Vagina (tissue), 2 donors: ENCODE data around the gene S100A5. TPM values are rescaled to one million over a fixed set of nuclear protein-coding genes. Genes with fewer than 3 reads are reported as not detected.
"Not testable (repeated sequence)": the region's sequence is repeated elsewhere in the genome, so short reads cannot be mapped to it uniquely, and the experiment has no call there.

Experiments
- DNase-seq, 2 donors: peaks; one replicate each; pipeline ENCODE4 v3.0.0-alpha.2; 2017; ENCODE audit errors: extremely low spot score in 2 of 2
- H3K27ac ChIP-seq: fragments of 200-600 bp; sonication (generic); one replicate; pipeline ENCODE4 v1.5.1; 2019
- H3K27me3 ChIP-seq: fragments of 200-600 bp; sonication (generic); one replicate; pipeline ENCODE4 v1.5.1; 2019
- H3K36me3 ChIP-seq, 2 donors: fragments of 200-600 bp; sonication (generic); one replicate each; pipeline ENCODE4 v1.5.1; 2017 to 2019
- H3K4me1 ChIP-seq: fragments of 200-600 bp; sonication (generic); one replicate; pipeline ENCODE4 v1.5.1; 2019
- H3K4me3 ChIP-seq, 2 donors: fragments of 200-600 bp; sonication (generic); 1 replicate in 1 of 2; 2 replicates in 1 of 2; pipeline ENCODE4 v1.5.1; 2016 to 2019
- H3K9me3 ChIP-seq: fragments of 200-600 bp; sonication (generic); one replicate; pipeline ENCODE4 v1.5.1; 2019
- POLR2A ChIP-seq, 2 donors: fragments of 450-650 bp; IDR thresholded peaks; one replicate each; pipeline ENCODE4 v1.6.1; 2017; ENCODE audit warnings: antibody characterized with exemption in 2 of 2, mild to moderate bottlenecking in 2 of 2, moderate library complexity in 2 of 2
- POLR2AphosphoS5 ChIP-seq, 2 donors: sonication (generic); formaldehyde crosslinking; IDR thresholded peaks; one replicate each; pipeline ENCODE4 v1.9.0; 2017; ENCODE audit warnings: antibody characterized with exemption in 2 of 2, mild to moderate bottlenecking in 2 of 2, low read depth in 1 of 2; ENCODE audit not compliant: insufficient read depth in 1 of 2
- intact Hi-C: fragments of 100-400 bp; cut with DNase I; formaldehyde crosslinking; loops from one replicate; pipeline ENCODE4 v1.15.1; 2023
- total RNA-seq: library from RNA; depleted of rRNA; stranded (reverse); fragments of >200 nt; gene quantifications from one replicate; pipeline ENCODE4 v1.2.3, GENCODE V29; 2016
- TF ChIP-seq, protein P1 (sequence below), 3 experiments: fragments of 450-650 bp in 2 of 3; fragments of 200-600 bp in 1 of 3; sonication (generic) in 1 of 3; IDR thresholded peaks; one replicate each; pipeline ENCODE4 v1.5.1; 2017 to 2019; ENCODE audit warnings: antibody characterized with exemption in 3 of 3, mild to moderate bottlenecking in 2 of 3, moderate library complexity in 2 of 3

S100A5 gene
- total RNA-seq, 1 donor from 2014 or later, result not detected

DNA sequence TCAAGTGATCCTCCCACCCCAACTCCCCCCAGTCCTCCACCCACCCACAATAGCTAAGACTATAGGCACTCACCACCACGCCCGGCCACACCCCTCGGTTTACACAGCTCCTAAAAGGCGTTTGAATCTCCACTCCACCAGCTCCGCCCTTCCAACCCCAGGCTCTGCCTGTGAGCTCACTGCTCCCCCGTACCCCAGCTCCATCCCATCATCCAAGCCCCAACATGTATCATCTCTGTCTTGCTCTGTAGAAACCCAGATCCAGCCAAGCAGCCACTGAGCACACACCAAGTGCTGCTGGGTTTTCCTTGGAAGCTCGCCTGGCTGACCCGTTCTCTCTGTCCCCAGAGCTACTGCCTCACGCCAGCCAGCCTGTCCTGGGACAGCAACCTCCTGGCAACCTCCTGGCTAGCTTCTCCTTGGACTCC is 36.9 kb upstream of the S100A5 start:
- Histone ChIP-seq H3K27me3 (no peaks in the 10 kb centered on the region), H3K9me3 (no peaks in the 10 kb centered on the region), H3K4me1 (peaks cover 22% of the 10 kb centered on the region), H3K27ac (no peak overlapping the region), H3K36me3 (no peaks in the 10 kb centered on the region), H3K4me3 (no peak overlapping the region)
- DNase-seq, result no peak
- TF ChIP-seq POLR2A (IDR thresholded peaks at IDR 0.05), result no peak
- TF ChIP-seq, protein P1, sequence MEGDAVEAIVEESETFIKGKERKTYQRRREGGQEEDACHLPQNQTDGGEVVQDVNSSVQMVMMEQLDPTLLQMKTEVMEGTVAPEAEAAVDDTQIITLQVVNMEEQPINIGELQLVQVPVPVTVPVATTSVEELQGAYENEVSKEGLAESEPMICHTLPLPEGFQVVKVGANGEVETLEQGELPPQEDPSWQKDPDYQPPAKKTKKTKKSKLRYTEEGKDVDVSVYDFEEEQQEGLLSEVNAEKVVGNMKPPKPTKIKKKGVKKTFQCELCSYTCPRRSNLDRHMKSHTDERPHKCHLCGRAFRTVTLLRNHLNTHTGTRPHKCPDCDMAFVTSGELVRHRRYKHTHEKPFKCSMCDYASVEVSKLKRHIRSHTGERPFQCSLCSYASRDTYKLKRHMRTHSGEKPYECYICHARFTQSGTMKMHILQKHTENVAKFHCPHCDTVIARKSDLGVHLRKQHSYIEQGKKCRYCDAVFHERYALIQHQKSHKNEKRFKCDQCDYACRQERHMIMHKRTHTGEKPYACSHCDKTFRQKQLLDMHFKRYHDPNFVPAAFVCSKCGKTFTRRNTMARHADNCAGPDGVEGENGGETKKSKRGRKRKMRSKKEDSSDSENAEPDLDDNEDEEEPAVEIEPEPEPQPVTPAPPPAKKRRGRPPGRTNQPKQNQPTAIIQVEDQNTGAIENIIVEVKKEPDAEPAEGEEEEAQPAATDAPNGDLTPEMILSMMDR (IDR thresholded peaks at IDR 0.05), result no peak
- TF ChIP-seq POLR2AphosphoS5 (IDR thresholded peaks at IDR 0.05; ENCODE audit: insufficient read depth in 1 of 2, low read depth in 1 of 2), result no peak
- intact Hi-C loops, result no loop called here

DNA sequence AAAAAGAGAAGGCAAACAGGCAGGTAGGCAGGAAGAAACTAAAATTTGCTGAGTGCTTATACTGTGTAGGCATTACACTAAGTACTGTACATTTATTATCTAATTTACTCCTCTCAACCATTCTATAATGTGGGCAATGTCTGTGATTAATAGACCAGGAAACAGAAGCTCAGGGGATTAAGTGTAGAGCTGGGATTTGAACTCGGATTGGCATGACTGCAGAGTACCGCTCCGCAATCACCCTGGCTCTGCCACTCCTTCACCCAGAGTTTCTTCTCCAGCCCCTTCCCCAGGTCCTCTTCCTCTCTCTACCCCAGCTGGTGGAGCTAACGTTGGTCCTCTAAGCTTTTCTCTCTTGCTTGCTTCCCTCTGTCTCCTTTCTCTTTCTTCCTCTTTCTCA is 36.4 kb upstream of the S100A5 start:
- Histone ChIP-seq H3K4me3 (no peak overlapping the region), H3K4me1 (peaks cover 22% of the 10 kb centered on the region), H3K36me3 (no peaks in the 10 kb centered on the region), H3K27ac (no peak overlapping the region), H3K9me3 (no peaks in the 10 kb centered on the region), H3K27me3 (no peaks in the 10 kb centered on the region)
- TF ChIP-seq, protein P1 (IDR thresholded peaks at IDR 0.05), result no peak
- TF ChIP-seq POLR2A (IDR thresholded peaks at IDR 0.05), result no peak
- no peak for TF ChIP-seq POLR2AphosphoS5 (IDR thresholded peaks at IDR 0.05; ENCODE audit: insufficient read depth in 1 of 2, low read depth in 1 of 2)
- no peak for DNase-seq
- intact Hi-C loops, result no loop called here

DNA sequence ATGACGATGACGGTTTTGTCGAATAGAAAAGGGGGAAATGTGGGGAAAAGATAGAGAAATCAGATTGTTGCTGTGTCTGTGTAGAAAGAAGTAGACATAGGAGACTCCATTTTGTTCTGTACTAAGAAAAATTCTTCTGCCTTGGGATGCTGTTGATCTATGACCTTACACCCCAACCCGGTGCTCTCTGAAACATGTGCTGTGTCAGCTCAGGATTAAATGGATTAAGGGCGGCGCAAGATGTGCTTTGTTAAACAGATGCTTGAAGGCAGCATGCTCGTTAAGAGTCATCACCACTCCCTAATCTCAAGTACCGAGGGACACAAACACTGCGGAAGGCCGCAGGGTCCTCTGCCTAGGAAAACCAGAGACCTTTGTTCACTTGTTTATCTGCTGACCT is 34.8 kb upstream of the S100A5 start:
- peaks cover 22% of the 10 kb centered on the region for H3K4me1 ChIP-seq
- H3K27ac ChIP-seq, H3K27me3 ChIP-seq, H3K36me3 ChIP-seq, H3K4me3 ChIP-seq, H3K9me3 ChIP-seq, DNase-seq, intact Hi-C loops: not testable (repeated sequence)

DNA sequence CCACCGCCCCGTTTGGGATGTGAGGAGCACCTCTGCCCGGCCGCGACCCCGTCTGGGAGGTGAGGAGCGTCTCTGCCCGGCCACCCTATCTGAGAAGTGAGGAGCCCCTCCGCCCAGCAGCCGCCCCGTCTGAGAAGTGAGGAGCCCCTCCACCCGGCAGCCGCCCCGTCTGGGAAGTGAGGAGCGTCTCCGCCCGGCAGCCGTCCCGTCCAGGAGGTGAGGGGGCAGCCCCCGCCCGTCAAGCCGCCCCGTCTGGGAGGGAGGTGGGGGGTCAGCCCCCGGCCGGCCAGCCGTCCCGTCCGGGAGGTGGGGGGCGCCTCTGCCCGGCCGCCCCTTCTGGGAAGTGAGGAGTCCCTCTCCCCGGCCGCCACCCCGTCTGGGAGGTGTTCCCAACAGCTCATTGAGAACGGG is 34.4 kb upstream of the S100A5 start:
- DNase-seq, H3K27ac ChIP-seq, H3K9me3 ChIP-seq, H3K4me3 ChIP-seq, H3K27me3 ChIP-seq, H3K36me3 ChIP-seq, intact Hi-C loops: not testable (repeated sequence)
- H3K4me1 ChIP-seq, result peaks cover 22% of the 10 kb centered on the region

DNA sequence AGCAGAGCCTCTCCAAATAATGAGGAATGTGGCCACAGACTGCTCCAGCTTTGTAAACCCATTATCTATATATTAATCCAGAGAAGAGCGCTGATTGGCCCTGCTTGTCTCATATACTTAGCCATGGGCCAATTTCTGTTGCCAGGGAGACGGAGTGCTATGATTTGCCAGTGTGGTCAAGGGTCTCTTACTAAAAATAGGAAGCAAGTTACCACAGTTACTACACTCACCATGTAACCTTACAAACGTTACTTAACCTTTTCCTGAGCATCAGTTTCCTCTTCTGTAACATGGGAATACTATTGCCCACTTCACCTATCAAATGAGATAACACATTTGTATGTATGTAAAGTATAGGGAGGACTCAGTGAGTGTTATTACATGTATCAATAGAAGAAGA is 32.6 kb upstream of the S100A5 start:
- Histone ChIP-seq H3K27me3 (no peaks in the 10 kb centered on the region), H3K4me1 (peaks cover 22% of the 10 kb centered on the region), H3K9me3 (no peaks in the 10 kb centered on the region), H3K27ac (peak overlapping the region; percentile 59), H3K36me3 (no peaks in the 10 kb centered on the region), H3K4me3 (no peak overlapping the region)
- intact Hi-C loops, result no loop called here
- DNase-seq, result no peak
- TF ChIP-seq POLR2AphosphoS5 (IDR thresholded peaks at IDR 0.05; ENCODE audit: insufficient read depth in 1 of 2, low read depth in 1 of 2), result no peak
- no peak for TF ChIP-seq POLR2A (IDR thresholded peaks at IDR 0.05)
- TF ChIP-seq, protein P1 (IDR thresholded peaks at IDR 0.05), result no peak

DNA sequence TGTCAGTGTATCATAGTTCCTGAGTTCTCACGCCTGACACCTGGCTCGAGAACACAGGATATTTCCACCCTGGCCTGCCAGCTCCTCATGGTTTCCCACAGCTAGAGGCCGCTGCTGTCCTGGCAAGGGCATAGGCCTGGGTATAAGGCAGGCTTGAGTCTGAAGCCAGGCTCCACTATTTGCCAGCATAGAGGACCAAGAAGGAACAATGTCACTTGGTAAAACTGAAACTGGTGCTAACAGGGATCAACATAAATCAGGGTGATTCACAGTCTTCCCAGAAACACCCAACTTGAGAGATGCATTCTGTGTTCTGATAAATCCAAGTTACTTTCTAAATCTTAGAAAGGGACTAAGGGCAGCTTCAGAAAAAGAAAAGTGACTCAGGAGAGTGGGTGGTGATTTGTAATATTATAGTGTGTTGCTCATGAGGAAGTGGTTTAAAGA is 31.9 kb upstream of the S100A5 start:
- no peak overlapping the region for H3K4me3 ChIP-seq
- H3K27me3 ChIP-seq, result no peaks in the 10 kb centered on the region
- H3K4me1 ChIP-seq, result peaks cover 22% of the 10 kb centered on the region
- H3K9me3 ChIP-seq, result no peaks in the 10 kb centered on the region
- intact Hi-C loops, result no loop called here
- no peak for DNase-seq
- no peaks in the 10 kb centered on the region for H3K36me3 ChIP-seq
- H3K27ac ChIP-seq, result peak overlapping the region; percentile 59
- TF ChIP-seq, protein P1 (IDR thresholded peaks at IDR 0.05), result peak; percentile 60 to 74 (median 61)
- no peak for TF ChIP-seq POLR2A (IDR thresholded peaks at IDR 0.05)
- TF ChIP-seq POLR2AphosphoS5 (IDR thresholded peaks at IDR 0.05; ENCODE audit: insufficient read depth in 1 of 2, low read depth in 1 of 2), result peak in 1 of 2 donors; percentile 88
